Gastroesophageal sphincter (tissue), 4 donors: ENCODE measurements around the gene AP3S2. TPM values are rescaled to one million over a fixed set of nuclear protein-coding genes. Genes with fewer than 3 reads are reported as not detected.

Source experiments
- ATAC-seq: fragments of 150-250 bp; one replicate; pipeline ENCODE4 v1.9.1; 2016; ENCODE audit warnings: mild to moderate bottlenecking, moderate library complexity
- H3K27ac ChIP-seq, 4 donors: fragments of 200-600 bp; sonication (generic) in 3 of 4; 1 replicate in 3 of 4; 2 replicates in 1 of 4; pipeline ENCODE4 v1.5.1; 2016 to 2019
- H3K27me3 ChIP-seq: fragments of 200-600 bp; sonication (generic); one replicate; pipeline ENCODE4 v1.5.1; 2019
- H3K36me3 ChIP-seq, 2 donors: fragments of 200-600 bp; sonication (generic); one replicate each; pipeline ENCODE4 v1.5.1; 2019; ENCODE audit warnings: control low read depth in 1 of 2
- H3K4me1 ChIP-seq, 3 donors: fragments of 200-600 bp; sonication (generic); 1 replicate in 2 of 3; 2 replicates in 1 of 3; pipeline ENCODE4 v1.5.1; 2016 to 2019; ENCODE audit warnings: control low read depth in 2 of 3
- H3K4me3 ChIP-seq, 2 donors: fragments of 200-600 bp; sonication (generic); one replicate each; pipeline ENCODE4 v1.5.1; 2019; ENCODE audit warnings: mild to moderate bottlenecking in 1 of 2, moderate library complexity in 1 of 2
- H3K9me3 ChIP-seq, 3 donors: fragments of 200-600 bp; sonication (generic); one replicate each; pipeline ENCODE4 v1.5.1; 2017 to 2019; ENCODE audit warnings: control low read depth in 2 of 3
- EP300 ChIP-seq: sonication (generic); formaldehyde crosslinking; IDR thresholded peaks from one replicate; pipeline ENCODE4 v1.6.1; 2017; ENCODE audit warnings: antibody characterized with exemption, mild to moderate bottlenecking
- POLR2A ChIP-seq, 2 donors: fragments of 450-650 bp; IDR thresholded peaks; one replicate each; pipeline ENCODE4 v1.6.1; 2017; ENCODE audit warnings: antibody characterized with exemption in 2 of 2, mild to moderate bottlenecking in 2 of 2, moderate library complexity in 1 of 2
- POLR2AphosphoS5 ChIP-seq: sonication (generic); formaldehyde crosslinking; IDR thresholded peaks from one replicate; pipeline ENCODE4 v1.6.1; 2017; ENCODE audit warnings: antibody characterized with exemption
- WGBS, 2 donors: methylation state at CpG; one replicate each; pipeline ENCODE4 v1.1.5; 2018; ENCODE audit warnings: low coverage in 1 of 2; 5-methylcytosine and 5-hydroxymethylcytosine counted together
- total RNA-seq, 4 donors: library from RNA; depleted of rRNA; stranded (reverse); fragments of >200 nt; gene quantifications; one replicate each; pipeline ENCODE4 v1.1.0, GENCODE V29; 2016
- TF ChIP-seq, protein P1 (sequence below), 4 experiments: fragments of 200-600 bp in 2 of 4; fragments of 450-650 bp in 2 of 4; sonication (generic) in 1 of 4; IDR thresholded peaks; one replicate each; pipeline ENCODE4 v1.5.1; 2017 to 2019; ENCODE audit warnings: antibody characterized with exemption in 4 of 4, mild to moderate bottlenecking in 2 of 4, moderate library complexity in 2 of 4

The AP3S2 gene
- total RNA-seq, 4 donors from 2014 or later, result 38.9 to 60.2 (median 46.2) TPM

DNA sequence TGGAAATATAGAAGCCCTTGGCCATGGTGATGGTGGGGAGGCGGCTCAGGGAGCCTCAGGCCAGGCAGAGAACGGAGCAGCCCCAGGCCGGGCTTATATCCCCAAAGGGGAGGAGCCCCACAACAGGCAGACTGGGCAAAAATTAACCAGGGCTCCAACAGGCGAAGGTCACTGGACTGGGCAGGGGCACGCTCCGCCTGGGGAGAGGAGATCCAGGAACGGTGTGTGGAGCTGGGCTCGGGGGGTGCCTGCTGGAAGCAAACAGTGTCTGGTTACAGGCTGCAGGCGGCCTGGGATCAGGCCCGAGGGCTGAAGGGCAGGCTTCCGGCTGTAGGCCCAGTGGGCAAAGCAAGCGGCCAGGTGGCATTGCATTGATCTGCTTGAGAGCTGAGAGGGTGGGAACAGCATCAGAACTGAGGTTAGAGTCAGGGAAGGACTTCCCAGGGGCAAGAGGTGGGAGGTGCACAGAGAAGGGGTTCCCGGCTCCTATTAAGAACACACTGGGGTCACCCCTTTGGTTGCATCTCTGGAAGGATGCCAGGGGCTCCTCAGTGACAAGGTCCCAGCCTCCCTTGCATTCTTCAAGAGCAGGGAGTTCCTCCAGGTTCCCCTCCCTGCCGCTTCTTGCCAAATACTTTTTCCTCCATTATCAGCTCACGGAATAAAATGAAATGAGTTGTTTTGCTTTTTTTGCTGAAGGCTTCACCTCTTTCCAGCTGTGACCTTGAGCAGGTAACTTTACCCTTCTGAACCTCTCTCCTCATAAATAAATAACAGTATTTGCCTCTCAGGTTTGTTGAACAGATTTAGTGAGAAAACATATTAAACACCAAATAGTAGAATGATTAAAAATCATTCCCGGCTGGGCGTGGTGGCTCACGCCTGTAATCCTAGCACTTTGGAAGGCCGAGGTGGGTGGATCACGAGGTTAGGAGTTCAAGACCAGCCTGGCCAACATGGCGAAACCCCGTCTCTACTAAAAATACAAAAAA lies 86.9 kb downstream of the AP3S2 start:
- Histone ChIP-seq H3K27me3 (peaks cover 12% of the 10 kb centered on the region), H3K4me3 (no peak overlapping the region), H3K27ac (no peak overlapping the region), H3K36me3 (no peaks in the 10 kb centered on the region), H3K9me3 (no peaks in the 10 kb centered on the region), H3K4me1 (peaks cover 0 to 10% (median 0%) of the 10 kb centered on the region in 3 donors)
- WGBS, 2 donors, result 85 to 96% methylated on average over 12 to 15 of the region's 22 CpGs
- no peak for TF ChIP-seq POLR2AphosphoS5
- TF ChIP-seq POLR2A (IDR thresholded peaks at IDR 0.05), result no peak
- ATAC-seq, result no peak

GRCh38 chr15:89806210-89806558 lies 87.6 kb downstream of the AP3S2 start:
- H3K27me3 ChIP-seq, result peaks cover 19% of the 10 kb centered on the region
- H3K4me3 ChIP-seq, result no peak overlapping the region
- no peaks in the 10 kb centered on the region for H3K36me3 ChIP-seq
- 86% methylated on average over 7 of the region's 21 CpGs; no CpG with 5 or more reads in 1 of the 2 donors for WGBS, 2 donors
- H3K27ac ChIP-seq, result no peak overlapping the region
- TF ChIP-seq, protein P1, sequence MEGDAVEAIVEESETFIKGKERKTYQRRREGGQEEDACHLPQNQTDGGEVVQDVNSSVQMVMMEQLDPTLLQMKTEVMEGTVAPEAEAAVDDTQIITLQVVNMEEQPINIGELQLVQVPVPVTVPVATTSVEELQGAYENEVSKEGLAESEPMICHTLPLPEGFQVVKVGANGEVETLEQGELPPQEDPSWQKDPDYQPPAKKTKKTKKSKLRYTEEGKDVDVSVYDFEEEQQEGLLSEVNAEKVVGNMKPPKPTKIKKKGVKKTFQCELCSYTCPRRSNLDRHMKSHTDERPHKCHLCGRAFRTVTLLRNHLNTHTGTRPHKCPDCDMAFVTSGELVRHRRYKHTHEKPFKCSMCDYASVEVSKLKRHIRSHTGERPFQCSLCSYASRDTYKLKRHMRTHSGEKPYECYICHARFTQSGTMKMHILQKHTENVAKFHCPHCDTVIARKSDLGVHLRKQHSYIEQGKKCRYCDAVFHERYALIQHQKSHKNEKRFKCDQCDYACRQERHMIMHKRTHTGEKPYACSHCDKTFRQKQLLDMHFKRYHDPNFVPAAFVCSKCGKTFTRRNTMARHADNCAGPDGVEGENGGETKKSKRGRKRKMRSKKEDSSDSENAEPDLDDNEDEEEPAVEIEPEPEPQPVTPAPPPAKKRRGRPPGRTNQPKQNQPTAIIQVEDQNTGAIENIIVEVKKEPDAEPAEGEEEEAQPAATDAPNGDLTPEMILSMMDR (IDR thresholded peaks at IDR 0.05), result no peak
- TF ChIP-seq POLR2AphosphoS5, result no peak
- no peak for TF ChIP-seq EP300
- no peak for TF ChIP-seq POLR2A (IDR thresholded peaks at IDR 0.05)
- H3K4me1 ChIP-seq, result peaks cover 0 to 10% (median 0%) of the 10 kb centered on the region in 3 donors
- no peaks in the 10 kb centered on the region for H3K9me3 ChIP-seq
- no peak for ATAC-seq

DNA sequence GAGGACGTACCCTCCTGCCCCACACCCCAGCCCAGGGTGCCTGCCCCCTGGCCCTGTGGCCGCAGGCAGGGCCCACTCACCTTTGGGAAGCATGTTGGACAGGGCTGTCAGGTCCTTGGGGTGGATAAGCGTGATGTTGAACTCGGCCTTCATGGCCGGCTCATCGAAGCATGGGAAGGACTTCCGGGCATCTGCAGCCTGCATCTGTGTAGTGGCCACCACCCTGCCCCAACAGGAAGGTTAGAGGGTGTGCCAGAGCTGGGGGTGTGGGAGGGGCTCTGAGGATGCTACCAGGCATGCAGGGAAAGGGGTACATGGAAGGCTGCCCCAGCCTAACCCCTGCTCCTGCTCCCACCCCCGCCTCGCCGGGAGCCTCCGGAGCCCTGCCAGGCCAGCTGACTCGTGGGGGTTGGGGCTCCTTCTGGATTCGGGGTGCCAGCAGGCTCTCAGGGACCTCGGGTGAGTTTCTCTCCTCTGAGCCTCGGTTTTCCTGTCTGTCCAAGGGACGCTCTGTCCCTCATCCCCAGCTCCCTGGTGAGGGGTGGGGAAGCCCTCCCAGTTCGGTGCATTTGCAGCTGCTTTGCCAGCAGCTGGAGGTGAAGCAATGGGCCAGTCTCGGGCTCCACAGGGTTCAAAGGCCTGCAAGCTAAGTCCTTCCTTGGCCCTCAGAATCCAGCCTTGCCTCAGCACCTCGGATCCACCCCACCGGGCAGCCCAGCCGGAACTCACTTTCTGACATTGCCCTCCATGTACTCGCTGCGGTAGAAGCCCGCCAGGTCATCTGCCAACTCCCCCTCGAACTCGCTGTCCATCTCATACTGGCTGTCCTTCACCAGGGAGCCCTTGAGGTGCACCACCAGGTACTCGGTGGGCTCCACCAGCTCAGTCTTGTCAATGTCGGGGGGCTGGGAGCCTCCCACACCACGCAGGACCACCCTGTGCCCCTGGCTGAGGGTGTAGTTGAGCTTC lies 88.3 kb downstream of the AP3S2 start:
- H3K27ac ChIP-seq, result no peak overlapping the region
- H3K4me1 ChIP-seq, result peaks cover 0 to 10% (median 0%) of the 10 kb centered on the region in 3 donors
- peaks cover 25% of the 10 kb centered on the region for H3K27me3 ChIP-seq
- no peak for ATAC-seq
- H3K4me3 ChIP-seq, result no peak overlapping the region
- no peaks in the 10 kb centered on the region for H3K36me3 ChIP-seq
- TF ChIP-seq, protein P1 (IDR thresholded peaks at IDR 0.05), result no peak
- no peak for TF ChIP-seq EP300
- TF ChIP-seq POLR2A (IDR thresholded peaks at IDR 0.05), result no peak
- TF ChIP-seq POLR2AphosphoS5, result no peak
- no peaks in the 10 kb centered on the region for H3K9me3 ChIP-seq
- 91% methylated on average over 9 of the region's 29 CpGs; no CpG with 5 or more reads in 1 of the 2 donors for WGBS, 2 donors

- peaks cover 0 to 7% (median 0%) of the 10 kb centered on the region in 3 donors for H3K4me1 ChIP-seq
- WGBS, 2 donors, result 82 to 100% methylated on average over 1 to 2 of the region's 29 CpGs
- TF ChIP-seq POLR2AphosphoS5 (no peak), POLR2A (IDR thresholded peaks at IDR 0.05) (no peak), EP300 (no peak)
- TF ChIP-seq, protein P1 (IDR thresholded peaks at IDR 0.05), result no peak
- H3K36me3 ChIP-seq, result no peaks in the 10 kb centered on the region
- no peak overlapping the region for H3K27ac ChIP-seq
- ATAC-seq, result no peak
- H3K9me3 ChIP-seq, result no peaks in the 10 kb centered on the region
- no peak overlapping the region for H3K4me3 ChIP-seq
- peaks cover 25% of the 10 kb centered on the region for H3K27me3 ChIP-seq
Measured at GRCh38 chr15:89803941-89804800, 89.6 kb downstream of the AP3S2 start.
